ENCODE data around the gene PRRT1. TPM values are rescaled to one million over a fixed set of nuclear protein-coding genes. Genes with fewer than 3 reads are reported as not detected.
"Not testable (repeated sequence)": the region's sequence is repeated elsewhere in the genome, so short reads cannot be mapped to it uniquely, and the experiment has no call there.

Gene PRRT1
- total RNA-seq, 1 donor from 2014 or later = 0.83 TPM

GRCh38 chr6:32154514-32155161 lies 2.9 kb upstream of the PRRT1 start:
- intact Hi-C loops (cut with DNase I) = loop anchor here (1.0 to 2.0 kb wide), 2 partner anchors 22 to 41 kb away; partner anchors contain the start of gene AGPAT1
- no peak for DNase-seq (ENCODE audit: low spot score)

- intact Hi-C loops (cut with DNase I) = loop anchor here (1.0 to 2.0 kb wide), 3 partner anchors 23 to 41 kb away; partner anchors contain the start of gene AGPAT1
These were observed 2.1 kb upstream of the PRRT1 start, which contains the start of gene PPT2 for GRCh38 chr6:32153564-32154513. Gene PPT2, plus strand, starts transcription at chr6:32154141. Its CDS starts 454 bp downstream, at chr6:32154595.

GRCh38 chr6:32152769-32153563 lies 1.2 kb upstream of the PRRT1 start:
- intact Hi-C loops (cut with DNase I) = loop anchor here (2.0 kb wide), 1 partner anchor 26 kb away; no protein-coding TSS in a partner anchor
- no peak for DNase-seq (ENCODE audit: low spot score)

More at GRCh38 chr6:32153564-32154513, 2.1 kb upstream of the PRRT1 start, which contains the start of gene PPT2:
- peak; percentile 91 for DNase-seq (ENCODE audit: low spot score)

GRCh38 chr6:32151181-32151862 lies 417 bp downstream of the PRRT1 start:
- intact Hi-C loops (cut with DNase I) = no loop called here
- no peak for DNase-seq (ENCODE audit: low spot score)

- DNase-seq (ENCODE audit: low spot score) = no peak
These were observed 1.5 kb downstream of the PRRT1 start for GRCh38 chr6:32149932-32150870.

GRCh38 chr6:32149092-32149755 lies 2.5 kb downstream of the PRRT1 start:
- intact Hi-C loops (cut with DNase I) = no loop called here
- DNase-seq (ENCODE audit: low spot score) = no peak

More at GRCh38 chr6:32149932-32150870, 1.5 kb downstream of the PRRT1 start:
- intact Hi-C loops (cut with DNase I) = no loop called here

- intact Hi-C loops (cut with DNase I) = no loop called here
- DNase-seq (ENCODE audit: low spot score) = no peak
These were observed 3.2 kb downstream of the PRRT1 start for GRCh38 chr6:32148289-32149091.

- intact Hi-C loops (cut with DNase I) = no loop called here
- DNase-seq (ENCODE audit: low spot score) = no peak
These were observed 4.2 kb downstream of the PRRT1 start for GRCh38 chr6:32147401-32148132.

- intact Hi-C loops (cut with DNase I) = no loop called here
- no peak for DNase-seq (ENCODE audit: low spot score)
These were observed 5.1 kb downstream of the PRRT1 start for GRCh38 chr6:32146687-32147086.

GRCh38 chr6:32146287-32146686 lies 5.5 kb downstream of the PRRT1 start:
- no peak for DNase-seq (ENCODE audit: low spot score)
- intact Hi-C loops (cut with DNase I) = no loop called here

- DNase-seq (ENCODE audit: low spot score); intact Hi-C loops (cut with DNase I): not testable (repeated sequence)
These were observed 7.5 kb downstream of the PRRT1 start for GRCh38 chr6:32144238-32144637.

- intact Hi-C loops (cut with DNase I) = no loop called here
- no peak for DNase-seq (ENCODE audit: low spot score)
These were observed 11.2 kb downstream of the PRRT1 start for GRCh38 chr6:32140420-32141046.

- intact Hi-C loops (cut with DNase I) = no loop called here
- no peak for DNase-seq (ENCODE audit: low spot score)
These were observed 12.1 kb downstream of the PRRT1 start for GRCh38 chr6:32139590-32139989.

GRCh38 chr6:32137454-32137853 lies 14.3 kb downstream of the PRRT1 start:
- intact Hi-C loops (cut with DNase I) = no loop called here
- no peak for DNase-seq (ENCODE audit: low spot score)

- intact Hi-C loops (cut with DNase I) = no loop called here
These were observed 18.0 kb downstream of the PRRT1 start for GRCh38 chr6:32133786-32134185.

More at GRCh38 chr6:32133786-32134185, 18.0 kb downstream of the PRRT1 start:
- DNase-seq (ENCODE audit: low spot score) = no peak

Measured in cardiac septum (tissue), 1 donor.